Karpas-422 (cell line): ENCODE measurements around the gene LRRC8C. TPM values are rescaled to one million over a fixed set of nuclear protein-coding genes. Genes with fewer than 3 reads are reported as not detected.

Experiments used
- DNase-seq: peaks from one replicate; pipeline ENCODE4 v3.0.0-alpha.2; 2015
- H2AFZ ChIP-seq: fragments of 200-600 bp; sonication (generic); 2 replicates; pipeline ENCODE4 v1.6.1; 2014; ENCODE audit warnings: antibody characterized with exemption, low read length, mixed read lengths
- H3K27ac ChIP-seq: fragments of 200-600 bp; sonication (generic); 2 replicates; pipeline ENCODE4 v1.5.1; 2014; ENCODE audit warnings: mild to moderate bottlenecking, low read length, moderate library complexity
- H3K27me3 ChIP-seq: fragments of 200-600 bp; sonication (generic); 2 replicates; pipeline ENCODE4 v1.6.1; 2014; ENCODE audit warnings: low read length, mixed read lengths
- H3K36me3 ChIP-seq: fragments of 200-600 bp; sonication (generic); 2 replicates; pipeline ENCODE4 v1.6.1; 2014; ENCODE audit warnings: low read length, mixed read lengths; ENCODE audit not compliant: insufficient read depth
- H3K4me1 ChIP-seq: fragments of 200-600 bp; sonication (generic); 2 replicates; pipeline ENCODE4 v1.6.1; 2014; ENCODE audit warnings: mild to moderate bottlenecking, low read length, mixed read lengths
- H3K4me2 ChIP-seq: fragments of 200-600 bp; sonication (generic); 2 replicates; pipeline ENCODE4 v1.6.1; 2014; ENCODE audit warnings: low read length, low read depth, mild to moderate bottlenecking; ENCODE audit not compliant: poor library complexity, severe bottlenecking
- H3K4me3 ChIP-seq: fragments of 200-600 bp; sonication (generic); 2 replicates; pipeline ENCODE4 v1.5.1; 2014; ENCODE audit warnings: mild to moderate bottlenecking, antibody characterized with exemption, low read length, mixed read lengths
- H3K79me2 ChIP-seq: fragments of 200-600 bp; sonication (generic); 2 replicates; pipeline ENCODE4 v1.6.1; 2014; ENCODE audit warnings: mild to moderate bottlenecking, low read length, mixed read lengths
- H3K9ac ChIP-seq: fragments of 200-600 bp; sonication (generic); 2 replicates; pipeline ENCODE4 v1.6.0; 2014; ENCODE audit warnings: low read length
- H3K9me2 ChIP-seq: fragments of 200-600 bp; sonication (generic), shearing (Covaris generic); replicated peaks from 2 replicates; pipeline ENCODE4 v1.6.0; 2014; ENCODE audit warnings: mild to moderate bottlenecking, low read length, moderate library complexity; ENCODE audit not compliant: insufficient read depth
- H3K9me3 ChIP-seq: fragments of 300-700, 200-600 bp; sonication (generic); 2 replicates; pipeline ENCODE4 v1.6.1; 2014; ENCODE audit warnings: low read length, mixed read lengths
- H4K20me1 ChIP-seq: fragments of 200-600 bp; sonication (generic); 2 replicates; pipeline ENCODE4 v1.6.1; 2014; ENCODE audit warnings: mild to moderate bottlenecking, antibody characterized with exemption, low read length, low read depth; ENCODE audit not compliant: insufficient read depth
- total RNA-seq: library from RNA; depleted of rRNA; stranded (reverse); fragments of >200 nt; shearing (Covaris generic); gene quantifications from 2 replicates; pipeline ENCODE4 v1.2.3, GENCODE V29; 2014; ENCODE audit warnings: low replicate concordance

Gene LRRC8C
- total RNA-seq, 1 experiment from 2014 or later: 8.3 TPM

- Histone ChIP-seq H3K4me1 (peaks cover 51% of the 10 kb centered on the region), H3K27me3 (no peaks in the 10 kb centered on the region), H3K79me2 (no peaks in the 10 kb centered on the region), H3K27ac (no peak overlapping the region), H2AFZ (no peak overlapping the region), H3K9ac (no peak overlapping the region), H3K36me3 (no peaks in the 10 kb centered on the region), H3K9me2 (no peaks in the 10 kb centered on the region), H4K20me1 (no peaks in the 10 kb centered on the region), H3K4me3 (no peak overlapping the region), H3K4me2 (no peak overlapping the region), H3K9me3 (no peaks in the 10 kb centered on the region)
- DNase-seq: no peak
These were observed 33.0 kb downstream of the LRRC8C start for GRCh38 chr1:89665941-89666340.

GRCh38 chr1:89666640-89667039, 33.7 kb downstream of the LRRC8C start:
- no peak overlapping the region for H3K4me2 ChIP-seq
- DNase-seq: no peak
- H3K36me3 ChIP-seq: no peaks in the 10 kb centered on the region
- no peaks in the 10 kb centered on the region for H3K27me3 ChIP-seq
- H4K20me1 ChIP-seq: no peaks in the 10 kb centered on the region
- no peaks in the 10 kb centered on the region for H3K9me3 ChIP-seq
- H3K9me2 ChIP-seq: no peaks in the 10 kb centered on the region
- H3K4me1 ChIP-seq: peaks cover 49% of the 10 kb centered on the region
- H3K4me3 ChIP-seq: no peak overlapping the region
- no peak overlapping the region for H3K9ac ChIP-seq
- no peaks in the 10 kb centered on the region for H3K79me2 ChIP-seq
- H3K27ac ChIP-seq: no peak overlapping the region
- no peak overlapping the region for H2AFZ ChIP-seq

- Histone ChIP-seq H3K9ac (no peak overlapping the region), H3K79me2 (no peaks in the 10 kb centered on the region), H3K27ac (no peak overlapping the region), H2AFZ (no peak overlapping the region), H3K36me3 (no peaks in the 10 kb centered on the region), H3K9me3 (no peaks in the 10 kb centered on the region), H4K20me1 (no peaks in the 10 kb centered on the region), H3K4me1 (peaks cover 43% of the 10 kb centered on the region), H3K4me2 (peak overlapping the region; percentile 3), H3K4me3 (no peak overlapping the region), H3K27me3 (no peaks in the 10 kb centered on the region), H3K9me2 (no peaks in the 10 kb centered on the region)
- DNase-seq: no peak
These were observed 34.8 kb downstream of the LRRC8C start for GRCh38 chr1:89667691-89668090.

- Histone ChIP-seq H3K27ac (peak overlapping the region; percentile 85; the same call in 1 of the 2 replicates), H3K4me2 (peak overlapping the region; percentile 69), H3K4me1 (peaks cover 43% of the 10 kb centered on the region)
These were observed 36.0 kb downstream of the LRRC8C start for GRCh38 chr1:89668961-89669360.

GRCh38 chr1:89669441-89669840, 36.5 kb downstream of the LRRC8C start:
- no peaks in the 10 kb centered on the region for H3K79me2 ChIP-seq
- H3K27me3 ChIP-seq: no peaks in the 10 kb centered on the region
- H3K27ac ChIP-seq: peak overlapping the region; percentile 85
- H3K4me3 ChIP-seq: peak overlapping the region; percentile 44; the same call in 1 of the 2 replicates
- peaks cover 43% of the 10 kb centered on the region for H3K4me1 ChIP-seq
- no peaks in the 10 kb centered on the region for H3K9me3 ChIP-seq
- H4K20me1 ChIP-seq: no peaks in the 10 kb centered on the region
- H3K9ac ChIP-seq: peak overlapping the region; percentile 42
- peak; percentile 53 for DNase-seq
- H3K36me3 ChIP-seq: no peaks in the 10 kb centered on the region
- H3K9me2 ChIP-seq: no peaks in the 10 kb centered on the region
- no peak overlapping the region for H2AFZ ChIP-seq
- H3K4me2 ChIP-seq: peak overlapping the region; percentile 69

More at GRCh38 chr1:89668961-89669360, 36.0 kb downstream of the LRRC8C start:
- no peaks in the 10 kb centered on the region for H3K36me3 ChIP-seq
- no peaks in the 10 kb centered on the region for H3K27me3 ChIP-seq
- H3K4me3 ChIP-seq: 0 out of 2 replicates have a peak overlapping the region, but pooled peaks have one; percentile 44
- H3K9me3 ChIP-seq: no peaks in the 10 kb centered on the region
- H2AFZ ChIP-seq: no peak overlapping the region
- DNase-seq: no peak
- H3K9me2 ChIP-seq: no peaks in the 10 kb centered on the region
- H4K20me1 ChIP-seq: no peaks in the 10 kb centered on the region
- no peaks in the 10 kb centered on the region for H3K79me2 ChIP-seq
- no peak overlapping the region for H3K9ac ChIP-seq

- H3K4me1 ChIP-seq: peaks cover 43% of the 10 kb centered on the region
- H3K9ac ChIP-seq: peak overlapping the region; percentile 42
- H3K79me2 ChIP-seq: no peaks in the 10 kb centered on the region
- no peaks in the 10 kb centered on the region for H3K27me3 ChIP-seq
- no peaks in the 10 kb centered on the region for H3K9me3 ChIP-seq
- H3K9me2 ChIP-seq: no peaks in the 10 kb centered on the region
- H3K27ac ChIP-seq: peak overlapping the region; percentile 85
- peak overlapping the region; percentile 44 for H3K4me3 ChIP-seq
- no peaks in the 10 kb centered on the region for H3K36me3 ChIP-seq
- no peaks in the 10 kb centered on the region for H4K20me1 ChIP-seq
- H2AFZ ChIP-seq: no peak overlapping the region
- peak overlapping the region; percentile 69 for H3K4me2 ChIP-seq
- DNase-seq: peak; percentile 96
These were observed 37.2 kb downstream of the LRRC8C start for GRCh38 chr1:89670163-89670562.

- H4K20me1 ChIP-seq: no peaks in the 10 kb centered on the region
- H3K4me2 ChIP-seq: peak overlapping the region; percentile 69
- no peaks in the 10 kb centered on the region for H3K9me3 ChIP-seq
- no peak overlapping the region for H2AFZ ChIP-seq
- H3K27me3 ChIP-seq: no peaks in the 10 kb centered on the region
- H3K4me3 ChIP-seq: peak overlapping the region; percentile 44; the same call in 1 of the 2 replicates
- H3K36me3 ChIP-seq: no peaks in the 10 kb centered on the region
- peak overlapping the region; percentile 85 for H3K27ac ChIP-seq
- peak overlapping the region; percentile 42; the same call in 1 of the 2 replicates for H3K9ac ChIP-seq
- peaks cover 43% of the 10 kb centered on the region for H3K4me1 ChIP-seq
- H3K79me2 ChIP-seq: no peaks in the 10 kb centered on the region
- no peaks in the 10 kb centered on the region for H3K9me2 ChIP-seq
- peak; percentile 51 for DNase-seq
These were observed 37.8 kb downstream of the LRRC8C start for GRCh38 chr1:89670711-89671110.

- peaks cover 43% of the 10 kb centered on the region for H3K4me1 ChIP-seq
- no peaks in the 10 kb centered on the region for H3K79me2 ChIP-seq
- H3K9me3 ChIP-seq: no peaks in the 10 kb centered on the region
- H3K4me2 ChIP-seq: no peak overlapping the region
- H2AFZ ChIP-seq: no peak overlapping the region
- no peaks in the 10 kb centered on the region for H3K36me3 ChIP-seq
- no peaks in the 10 kb centered on the region for H3K27me3 ChIP-seq
- H3K27ac ChIP-seq: no peak overlapping the region
- H3K4me3 ChIP-seq: no peak overlapping the region
- no peak for DNase-seq
- no peaks in the 10 kb centered on the region for H4K20me1 ChIP-seq
- H3K9ac ChIP-seq: no peak overlapping the region
- no peaks in the 10 kb centered on the region for H3K9me2 ChIP-seq
These were observed 39.0 kb downstream of the LRRC8C start for GRCh38 chr1:89671775-89672488.
